ENCODE data around the gene CLMN.

GRCh38 chr14:95157048-95157326 is 162.7 kb downstream of the CLMN start:
- TF ChIP-seq CTCF (IDR thresholded peaks at IDR 0.05): no peak
- TF ChIP-seq POLR2A (IDR thresholded peaks at IDR 0.05): no peak
- TF ChIP-seq POLR2AphosphoS5 (IDR thresholded peaks at IDR 0.05): no peak
